PFSK-1 (cell line): ENCODE results near the gene GRB10.

Source experiments
- POLR2AphosphoS5 ChIP-seq: IDR thresholded peaks from 2 replicates; pipeline ENCODE4 v1.6.1; 2012; ENCODE audit warnings: low read depth, mild to moderate bottlenecking, control low read depth, low read length, moderate library complexity
- TAF1 ChIP-seq: IDR thresholded peaks from 2 replicates; pipeline ENCODE4 v1.6.1; 2012; ENCODE audit warnings: low read length, control low read depth, borderline replicate concordance; ENCODE audit not compliant: insufficient read depth

DNA sequence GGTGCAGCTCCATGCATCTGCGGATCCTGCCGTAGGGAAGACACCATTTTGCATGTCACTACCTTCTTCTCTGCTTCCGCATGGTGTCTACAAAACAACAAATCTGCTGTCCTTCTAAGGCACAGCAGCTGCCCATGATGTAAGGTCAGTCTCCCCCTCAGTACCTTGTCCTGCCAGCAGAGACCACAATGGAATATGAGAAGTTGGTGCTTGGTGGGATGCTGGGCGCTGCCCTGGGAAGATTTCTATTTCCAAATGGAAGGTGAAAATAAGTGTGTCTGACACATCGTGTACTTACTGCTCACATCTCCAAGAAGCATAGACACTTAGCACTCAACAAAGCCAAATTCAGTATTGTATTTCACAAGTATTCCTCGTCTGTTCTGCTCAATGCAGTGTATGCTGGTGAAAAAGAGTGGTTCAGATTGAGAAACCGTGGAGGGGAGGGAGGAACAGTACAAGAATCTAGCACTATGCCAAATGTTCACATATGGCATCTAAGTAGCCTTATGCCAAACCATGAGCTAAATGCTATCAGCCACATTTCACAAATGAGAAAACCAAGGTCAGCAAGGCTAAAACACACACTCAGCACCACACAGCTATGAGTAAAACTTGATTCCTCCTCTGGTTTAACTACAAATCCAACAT lies 95.0 kb downstream of the GRB10 start:
- TF ChIP-seq TAF1 (no peak), POLR2AphosphoS5 (no peak)
